Measurements from ENCODE around the gene FAM193B.
A peak's percentile ranks its signal among the peaks of the same experiment; 100 is the strongest.
"Not testable (repeated sequence)": the region's sequence is repeated elsewhere in the genome, so short reads cannot be mapped to it uniquely, and the experiment has no call there.

Gene FAM193B

DNA sequence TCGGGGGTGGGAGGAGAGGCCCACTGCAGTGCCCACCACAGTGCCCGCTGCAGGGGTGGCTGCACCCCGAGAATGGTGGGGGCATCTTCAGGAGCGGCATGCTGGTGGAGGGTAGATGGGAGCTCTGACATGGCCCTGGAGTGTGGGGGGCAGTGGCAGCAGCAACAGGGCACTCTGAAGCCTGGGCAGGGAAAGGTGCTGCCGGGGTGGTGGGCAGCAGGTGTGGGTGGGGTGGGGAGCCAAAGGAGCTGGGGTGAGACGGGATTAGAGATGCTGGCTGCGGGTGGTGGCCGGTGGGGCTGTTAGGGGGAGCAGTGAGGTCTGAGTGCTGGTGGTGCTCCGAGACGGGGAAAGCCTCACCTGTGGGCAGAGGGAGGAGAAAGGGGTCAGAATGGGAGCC lies 18.0 kb downstream of the FAM193B start:
- DNase-seq = no peak

DNA sequence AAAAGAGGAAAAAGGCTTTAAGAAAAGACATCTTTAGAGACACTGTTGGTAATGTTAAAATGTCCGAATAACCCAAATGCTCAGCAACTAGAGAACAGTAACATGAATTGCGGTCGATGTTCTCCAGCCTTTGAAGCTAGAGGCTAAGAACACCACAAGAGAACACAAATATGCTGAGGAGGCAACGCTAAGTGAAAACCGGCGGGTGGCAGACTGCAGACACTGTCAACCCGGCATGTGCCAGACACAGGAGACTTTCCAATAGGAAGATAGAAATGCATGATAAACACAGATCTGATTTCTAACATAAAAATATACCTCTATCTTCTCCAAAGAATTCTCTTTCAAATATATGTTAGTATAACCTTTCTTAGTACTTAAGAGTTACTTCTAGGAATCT lies 19.2 kb downstream of the FAM193B start:
- DNase-seq = no peak

DNA sequence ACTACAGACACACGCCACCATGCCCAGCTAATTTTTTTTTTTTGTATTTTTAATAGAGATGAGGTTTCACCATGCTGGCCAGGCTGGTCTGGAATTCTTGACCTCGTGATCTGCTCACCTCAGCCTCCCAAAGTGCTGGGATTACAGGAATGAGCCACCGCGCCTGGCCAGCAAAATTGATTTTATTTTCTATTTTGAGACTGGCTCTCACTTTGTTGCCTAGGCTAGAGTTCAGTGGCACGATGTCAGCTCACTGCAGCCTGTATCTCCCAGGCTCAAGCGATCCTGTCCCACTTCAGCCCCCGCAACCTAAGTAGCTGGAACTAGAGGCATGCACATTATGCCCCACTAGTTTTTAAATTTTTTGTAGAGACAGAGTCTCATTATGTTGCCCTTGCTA lies 19.9 kb downstream of the FAM193B start:
- not testable (repeated sequence) for DNase-seq

DNA sequence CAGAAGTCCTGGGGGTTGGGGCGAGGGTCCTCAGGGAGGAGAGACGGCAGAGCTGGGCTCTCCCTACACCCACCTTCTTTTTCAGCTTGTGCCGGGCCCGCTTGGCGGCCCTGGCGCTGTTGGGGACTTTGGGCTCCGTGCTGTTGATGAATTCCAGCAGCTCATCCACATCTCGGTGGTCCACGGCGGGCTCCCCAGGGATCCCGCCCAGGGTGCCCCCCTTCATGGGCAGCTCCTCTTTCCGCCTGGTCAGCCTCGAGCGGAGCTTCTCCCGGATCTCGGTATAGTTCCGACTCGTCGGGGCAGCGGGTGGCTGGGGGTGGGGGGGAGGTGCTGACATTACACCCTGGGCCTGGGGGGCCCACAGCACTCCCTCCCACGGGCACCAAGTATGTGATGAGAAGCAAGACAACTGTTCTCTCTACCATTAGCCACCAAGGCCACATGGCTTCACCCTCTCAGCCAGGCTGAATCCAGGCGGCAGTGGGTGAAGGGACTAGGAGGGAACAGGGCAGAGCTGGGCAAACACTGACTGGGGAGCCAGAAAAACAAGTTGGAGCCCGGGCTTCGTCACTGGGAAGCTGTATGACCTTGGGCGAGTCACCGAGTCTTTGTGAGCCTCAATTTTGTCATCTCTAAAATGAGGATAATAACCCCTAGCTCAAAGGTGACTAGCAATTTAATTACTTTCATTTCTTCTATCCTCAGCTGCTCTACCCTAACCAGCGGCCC lies 23.0 kb downstream of the FAM193B start:
- no peak for DNase-seq

DNA sequence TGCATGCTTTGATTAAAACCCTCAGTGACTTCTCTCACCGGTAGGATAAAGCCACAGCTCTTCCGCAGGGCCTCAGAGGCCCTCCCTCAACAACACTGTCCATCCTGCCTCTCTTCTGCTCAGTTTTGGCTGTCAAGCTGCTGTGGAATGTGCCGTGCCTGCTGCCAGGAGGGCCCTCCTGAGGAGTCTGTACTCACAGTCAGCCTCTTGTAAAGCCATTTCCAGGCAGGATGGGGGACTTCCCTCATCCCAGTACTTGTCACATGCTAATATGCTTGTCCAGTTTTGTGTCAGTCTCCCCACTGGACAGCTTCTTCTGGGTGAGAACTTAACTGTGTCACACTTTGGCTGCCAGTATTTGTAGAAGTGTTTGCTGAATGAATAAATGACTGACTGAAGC lies 23.7 kb downstream of the FAM193B start:
- DNase-seq = no peak

DNA sequence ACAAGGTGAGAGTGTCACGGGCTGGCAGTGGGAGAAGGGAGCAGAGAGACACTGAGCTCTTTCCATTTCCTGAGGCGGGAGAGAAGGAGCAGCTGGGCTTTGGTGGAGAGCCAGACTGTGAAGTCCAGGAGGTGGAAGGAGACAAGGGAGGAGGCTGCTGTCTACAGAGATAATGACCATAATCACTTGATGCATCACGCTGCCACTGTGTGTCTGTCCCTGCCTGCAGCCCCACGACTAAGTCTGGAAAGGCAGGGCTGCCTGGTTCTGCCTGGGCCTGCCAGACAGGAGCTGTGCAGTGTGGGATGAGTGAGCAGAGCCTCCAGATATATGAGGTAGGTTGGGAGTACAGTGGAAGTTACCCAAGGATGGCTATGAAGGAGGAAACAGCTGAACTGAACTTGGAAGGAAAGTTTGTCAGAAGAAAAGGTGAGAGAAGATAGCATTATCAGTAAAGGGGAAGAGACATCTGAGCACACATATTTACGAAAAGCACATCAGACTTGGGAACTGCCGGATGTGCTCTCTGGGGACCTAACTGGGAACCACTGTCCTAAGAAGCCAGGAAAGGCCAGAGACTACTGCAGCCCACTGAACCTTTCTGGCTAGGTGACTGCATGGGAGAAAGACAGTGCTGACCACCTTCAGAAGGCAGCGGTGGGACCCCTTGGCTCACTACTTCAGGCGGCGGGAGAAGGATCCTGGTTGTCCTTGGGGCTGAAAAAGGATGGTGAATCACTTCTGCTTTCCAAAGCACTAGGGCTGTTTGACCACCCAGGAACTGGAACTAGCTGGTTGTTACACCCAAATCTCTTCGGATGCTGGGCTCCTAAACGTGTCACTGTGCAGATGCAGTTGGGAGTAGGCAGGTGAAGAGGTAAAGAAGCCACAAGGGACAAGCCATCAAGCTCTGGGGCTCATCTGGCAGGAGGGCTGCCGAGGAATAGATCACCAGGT lies 24.8 kb downstream of the FAM193B start:
- DNase-seq = no peak

DNA sequence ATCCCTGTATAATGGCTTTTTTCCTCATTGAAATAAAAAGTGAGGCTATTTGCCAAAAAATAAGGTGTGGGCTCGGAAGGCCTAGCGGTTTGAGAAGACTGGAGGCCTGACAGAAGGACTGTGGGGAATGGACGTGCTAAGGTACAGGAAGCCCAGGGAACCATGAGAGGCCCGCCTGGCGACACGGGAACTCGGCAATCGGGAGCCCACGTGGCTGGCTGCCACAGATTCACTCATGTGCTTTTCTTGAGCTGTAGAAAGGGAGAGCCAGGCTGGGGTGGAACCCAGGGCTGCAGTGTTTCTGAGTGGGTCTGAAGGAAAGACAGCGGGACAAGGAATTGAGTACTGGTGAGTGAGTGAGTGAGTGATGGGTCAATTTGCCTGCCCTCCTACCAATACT lies 25.7 kb downstream of the FAM193B start:
- DNase-seq = no peak

DNA sequence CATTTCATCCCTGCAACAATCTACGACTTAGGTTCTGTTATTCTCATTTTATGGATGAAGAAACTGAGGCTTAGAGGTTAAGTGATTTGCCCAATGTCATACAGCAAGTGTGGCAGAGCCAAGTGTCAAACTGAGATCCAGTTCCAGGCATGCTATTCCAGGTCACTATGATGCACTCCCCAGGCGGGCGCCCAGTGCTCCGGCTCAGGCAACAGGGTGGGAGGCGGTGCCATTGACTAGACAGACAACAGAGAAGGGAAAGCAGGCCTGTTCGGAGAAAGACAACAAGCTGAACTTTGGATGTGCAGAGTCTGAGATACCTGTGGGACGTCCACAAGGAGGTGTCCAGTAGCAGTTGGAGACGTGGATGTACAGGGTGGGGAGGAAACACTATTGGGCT lies 26.8 kb downstream of the FAM193B start:
- no peak for DNase-seq

DNA sequence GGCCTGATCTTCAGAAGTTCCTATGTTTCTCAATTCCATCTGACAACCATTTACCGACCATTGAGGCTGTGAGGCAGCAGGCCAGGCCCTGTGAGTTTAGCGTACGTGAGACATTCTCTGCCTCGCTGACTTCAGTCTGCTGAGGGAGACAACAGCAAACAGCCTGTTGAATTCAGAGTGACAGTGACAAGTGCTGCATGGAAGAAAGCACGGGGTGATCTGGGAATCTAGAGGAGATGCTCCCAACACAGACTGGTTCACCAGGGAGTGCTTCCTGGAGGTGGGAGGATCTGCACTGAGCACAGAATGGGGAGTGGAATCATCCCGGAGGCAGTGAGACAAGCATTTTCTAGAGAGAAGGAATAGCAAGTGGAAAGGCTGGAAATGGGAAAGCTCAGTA lies 27.6 kb downstream of the FAM193B start:
- DNase-seq = no peak

DNA sequence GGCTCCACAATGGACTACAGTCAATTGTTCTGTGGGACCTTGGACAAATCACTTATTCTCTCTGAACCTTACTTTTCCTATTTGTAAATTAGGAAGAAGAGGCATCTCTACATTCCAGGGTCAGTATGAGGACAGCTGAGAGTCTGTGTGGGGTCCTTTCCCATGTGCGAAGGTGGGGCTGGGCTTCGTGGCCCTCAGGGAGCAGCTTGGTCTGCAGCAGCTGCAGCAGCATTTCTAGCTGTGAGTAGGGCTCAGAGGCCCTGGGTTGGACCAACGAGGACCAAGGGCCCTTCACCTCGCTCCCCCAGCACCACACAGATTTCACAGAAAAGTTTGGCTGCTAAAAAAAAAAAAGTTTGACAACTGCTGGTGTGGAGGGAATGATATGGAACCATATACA lies 28.2 kb downstream of the FAM193B start:
- DNase-seq = no peak

DNA sequence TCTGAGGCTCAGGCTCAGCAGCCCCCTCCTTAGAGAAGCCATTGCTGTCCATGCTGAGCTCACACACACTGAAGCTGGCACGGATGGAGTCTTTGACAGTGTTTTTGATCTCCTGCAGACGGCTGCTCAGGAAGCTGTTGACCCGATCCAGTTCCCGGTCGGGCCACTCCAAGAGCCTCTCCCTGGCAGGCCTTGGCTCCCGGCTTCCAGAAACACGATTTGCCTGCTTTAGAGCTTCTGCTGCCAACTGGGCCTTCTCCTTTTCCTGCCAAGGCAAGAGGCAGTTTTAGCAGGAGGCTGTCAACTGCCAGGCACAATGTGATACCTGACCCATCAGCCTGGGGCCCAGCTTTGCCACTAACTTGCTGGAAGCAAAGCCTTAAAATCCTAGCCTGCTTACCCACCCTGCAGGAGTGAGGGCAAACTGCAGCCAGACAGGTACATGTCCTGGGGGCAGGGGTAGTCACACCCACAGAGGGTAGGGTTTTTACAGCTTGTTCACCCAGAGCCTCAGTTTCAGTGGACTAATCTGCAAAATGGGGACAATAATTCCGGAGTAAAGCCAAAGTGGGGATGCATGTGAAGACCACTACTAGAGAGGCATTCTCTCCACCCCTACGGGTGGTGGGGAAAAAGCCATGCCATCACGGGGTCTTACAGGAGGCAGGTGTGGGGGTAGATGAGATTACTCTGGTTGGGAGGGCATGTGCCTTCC lies 29.3 kb downstream of the FAM193B start:
- no peak for DNase-seq

DNA sequence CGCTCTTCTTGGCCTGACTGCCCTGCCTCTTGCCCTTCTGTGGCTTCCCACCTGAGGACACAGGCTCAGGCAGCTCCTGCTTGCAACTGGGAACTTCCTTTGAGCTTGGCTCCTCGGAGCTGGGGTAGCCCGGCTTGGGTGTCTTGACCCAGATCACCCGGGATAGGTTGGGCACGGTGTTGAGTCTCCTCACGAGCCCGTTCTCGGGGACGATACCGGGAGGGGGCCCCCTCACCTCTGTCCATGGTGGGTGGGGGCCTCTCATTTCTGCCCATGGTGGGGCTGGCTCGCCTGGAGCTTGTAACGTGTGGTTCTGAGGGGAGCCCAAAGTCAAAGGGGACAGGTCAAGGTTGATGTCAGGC lies 29.8 kb downstream of the FAM193B start:
- DNase-seq = no peak

DNA sequence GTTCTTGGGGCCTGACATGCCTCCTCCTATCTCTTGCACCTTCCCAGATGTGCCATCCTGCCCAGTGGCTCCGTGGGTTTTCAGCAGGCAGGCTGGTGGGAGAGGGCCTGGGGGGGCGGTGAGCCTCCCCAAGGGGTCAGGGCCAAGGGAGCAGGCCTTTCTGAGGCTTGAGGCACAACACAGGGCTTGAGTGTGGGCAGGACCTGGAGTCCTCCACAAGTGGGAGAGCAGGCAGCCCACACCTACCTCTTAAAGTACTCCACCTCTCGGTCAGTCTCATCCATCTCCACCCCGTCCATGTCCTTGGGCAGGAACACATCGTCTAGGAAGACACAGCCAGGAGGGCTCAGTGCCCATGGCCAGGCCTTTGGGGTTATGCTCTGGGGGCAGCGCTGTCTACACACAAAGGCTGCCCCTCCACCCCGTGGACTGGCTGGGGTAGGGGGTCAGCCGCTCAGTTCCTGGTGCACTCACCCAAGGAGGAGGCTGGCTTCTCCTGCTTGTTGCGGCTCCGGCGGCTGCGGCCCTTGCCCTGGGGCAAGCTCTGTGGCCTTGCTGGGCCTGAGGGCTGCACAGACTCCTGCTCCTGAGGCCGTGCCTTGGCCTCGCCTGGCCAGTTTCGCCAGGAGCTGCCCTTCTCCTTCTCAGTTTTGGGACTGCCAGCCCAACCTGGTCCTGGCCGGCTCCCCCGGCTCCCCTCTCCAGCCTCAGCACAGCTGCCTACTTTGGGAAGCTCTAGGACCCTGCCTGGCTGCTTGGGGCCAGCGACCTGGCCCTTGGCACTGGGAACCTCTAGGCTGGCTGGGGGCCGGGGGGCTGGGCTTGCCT lies 30.4 kb downstream of the FAM193B start:
- DNase-seq = no peak

DNA sequence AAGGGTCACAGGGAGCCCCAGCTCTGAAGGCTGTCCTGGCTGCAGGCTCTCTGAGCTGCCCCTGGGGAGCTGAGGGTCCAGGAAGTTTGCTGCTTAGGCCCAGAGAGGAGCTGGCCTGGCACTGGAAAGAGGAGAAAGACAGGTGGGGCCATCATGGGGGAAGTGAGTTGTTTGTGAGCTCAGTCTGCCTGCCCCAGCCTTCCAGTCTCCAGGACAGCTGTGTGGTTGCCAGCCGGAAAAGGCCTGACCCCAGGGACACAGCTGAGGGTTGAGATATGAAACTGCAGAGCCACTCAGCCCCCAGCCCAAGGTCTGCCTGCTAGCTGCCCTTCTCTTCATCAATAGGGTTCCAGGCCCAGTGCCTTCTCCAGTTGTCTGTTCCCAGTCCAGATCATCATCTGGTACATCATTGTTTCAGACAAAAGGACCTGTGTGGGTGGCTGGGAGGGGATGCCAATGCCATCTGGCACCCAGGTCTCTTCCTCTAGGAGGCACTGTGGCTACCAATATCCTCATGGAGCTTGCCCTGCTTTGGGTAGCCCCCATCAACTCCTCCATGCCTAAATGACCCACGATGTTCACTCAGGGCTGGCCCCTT lies 33.3 kb downstream of the FAM193B start:
- no peak for DNase-seq

DNA sequence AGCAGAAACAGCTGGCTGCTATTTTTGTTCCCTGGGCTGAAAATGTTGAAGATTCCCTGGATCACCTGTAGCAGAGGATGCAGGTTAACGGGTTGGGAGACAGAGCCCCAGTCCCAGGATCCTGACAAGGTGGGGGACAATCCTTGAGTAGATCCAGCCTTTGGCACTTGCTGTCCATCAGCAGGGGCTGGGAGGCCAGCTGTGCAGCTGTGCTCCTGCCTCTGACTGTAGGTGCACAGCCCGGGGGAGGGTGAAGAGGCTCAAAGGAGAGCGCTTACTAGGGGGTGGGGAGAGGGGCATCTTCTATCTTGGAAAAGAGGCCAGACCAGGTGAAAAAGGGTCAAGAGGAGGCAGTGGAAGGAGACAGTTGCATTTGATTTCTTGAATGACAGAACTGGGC lies 34.1 kb downstream of the FAM193B start:
- DNase-seq = no peak

DNA sequence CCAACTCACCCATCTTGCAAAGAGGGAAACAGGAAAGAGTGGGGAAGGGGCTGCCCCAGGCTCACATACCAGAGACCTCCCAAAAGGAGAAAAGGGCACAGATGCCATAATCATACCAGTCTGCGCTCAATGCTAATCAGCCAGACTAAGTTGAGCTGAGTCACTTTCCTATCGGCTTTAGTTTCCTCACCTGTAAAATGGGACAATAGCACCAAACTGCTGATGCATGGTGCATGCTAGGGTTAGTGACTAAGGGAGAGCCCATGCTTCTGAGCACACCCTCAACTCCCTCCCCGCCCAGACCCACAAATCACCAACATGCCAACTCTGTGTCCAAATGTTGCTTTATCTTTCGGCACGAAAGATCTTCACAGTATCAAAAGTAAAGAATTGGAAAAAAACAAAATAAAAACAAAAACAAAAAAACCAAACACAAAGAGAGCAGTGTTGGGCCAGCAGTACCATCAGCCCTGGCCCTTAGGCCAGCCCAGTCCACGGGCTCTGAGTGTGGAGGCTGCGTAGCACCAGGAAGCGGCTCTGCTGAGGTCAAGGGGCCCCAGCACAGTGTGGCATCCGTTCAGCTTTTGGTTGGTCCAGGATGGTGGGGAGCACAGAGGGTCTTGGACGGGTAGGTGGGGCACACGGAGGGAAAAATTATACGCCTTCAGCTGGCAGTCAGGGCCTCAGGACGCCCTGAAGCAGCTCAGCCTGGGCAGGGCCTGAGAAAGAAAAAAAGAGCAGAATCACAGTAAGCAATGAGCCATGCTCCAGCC lies 34.7 kb downstream of the FAM193B start:
- DNase-seq = no peak

DNA sequence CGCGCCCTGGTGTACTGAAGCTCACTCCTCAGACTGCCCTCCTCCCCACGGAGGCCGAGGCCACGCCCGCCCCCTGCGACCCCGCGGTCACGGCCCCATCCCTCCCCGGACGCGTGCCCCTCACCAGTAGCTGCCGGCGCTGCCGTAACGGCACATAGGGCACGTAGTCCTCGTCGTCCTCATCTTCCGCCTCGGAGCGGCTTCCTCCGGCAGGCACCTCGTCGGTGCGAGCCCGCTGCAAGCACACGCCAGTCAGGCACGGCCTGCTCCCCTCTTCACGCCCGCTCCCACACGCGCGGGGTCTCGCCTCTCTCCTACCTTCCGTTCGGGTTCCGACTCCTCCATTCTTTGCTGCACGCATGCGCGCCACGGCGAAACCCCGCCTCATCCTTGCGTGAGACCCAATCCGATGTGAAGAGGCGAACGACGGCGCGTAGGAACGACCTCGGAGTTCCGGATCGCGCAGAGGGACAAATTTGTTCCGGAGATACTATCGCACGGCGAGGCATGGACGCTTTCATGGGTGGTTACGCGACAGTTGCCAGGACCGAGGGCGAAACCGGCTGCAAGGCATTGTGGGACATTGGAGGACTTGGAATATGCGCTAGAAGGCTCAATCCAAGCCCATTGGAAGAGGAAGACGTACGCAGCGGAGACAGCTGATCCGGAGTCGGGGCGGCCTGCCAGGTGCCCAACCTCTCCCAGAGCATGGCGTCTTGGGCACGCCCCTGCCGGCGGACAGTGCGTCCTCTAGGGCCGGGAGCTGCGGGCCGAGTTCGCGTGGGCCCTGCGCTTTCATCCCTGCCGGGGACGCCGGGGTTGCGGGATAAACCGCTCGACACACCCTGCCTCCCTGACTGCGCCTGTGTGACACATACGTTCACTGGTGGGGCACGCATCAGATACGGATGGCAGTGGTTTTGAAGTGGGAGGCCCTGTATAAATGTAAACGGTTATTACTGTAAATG lies 37.5 kb downstream of the FAM193B start, which contains the start of gene DDX41:
DDX41 (minus strand) TSS at position 361 of the 968 bp plus-strand sequence; CDS start at position 345, 16 bp downstream.
- DNase-seq = peak; percentile 95

DNA sequence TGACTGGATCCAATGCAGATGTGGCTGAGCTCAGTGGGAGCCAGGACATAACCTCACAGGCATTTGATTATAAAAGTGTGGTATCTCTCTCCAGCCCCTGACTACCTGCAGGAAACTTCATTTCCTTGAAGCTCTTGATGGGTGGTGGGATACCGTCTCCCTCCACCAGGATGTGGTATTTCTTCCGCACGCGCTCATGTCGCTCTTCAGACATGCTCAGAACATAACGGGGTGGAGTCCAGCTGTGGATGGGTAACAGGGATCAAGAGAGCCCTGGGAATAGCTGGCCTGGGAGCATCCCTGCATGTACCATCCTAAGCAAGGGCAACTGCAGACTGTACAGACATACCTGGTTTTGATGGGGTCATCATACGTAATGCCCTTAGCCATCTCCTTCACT lies 38.8 kb downstream of the FAM193B start:
- DNase-seq = no peak

DNA sequence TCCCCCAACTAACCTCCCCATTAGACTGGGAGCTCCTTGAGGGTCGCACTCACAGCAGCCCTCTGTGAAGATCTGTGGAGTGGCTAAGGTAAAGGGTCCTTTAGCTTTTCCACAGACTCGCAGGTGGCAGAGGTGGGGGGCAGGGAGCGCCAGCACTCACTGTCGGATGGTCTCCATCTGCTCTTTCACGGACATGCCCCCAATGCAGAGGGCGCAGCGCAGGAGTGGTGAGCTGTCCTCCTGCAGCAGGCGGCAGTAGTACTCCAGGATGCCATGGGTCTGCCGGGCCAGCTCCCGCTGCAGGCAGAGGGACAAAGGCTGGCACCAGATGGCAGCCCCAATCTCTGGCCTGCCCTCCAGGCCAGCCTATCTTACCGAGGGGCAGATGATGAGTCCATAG lies 39.8 kb downstream of the FAM193B start:
- DNase-seq = no peak

DNA sequence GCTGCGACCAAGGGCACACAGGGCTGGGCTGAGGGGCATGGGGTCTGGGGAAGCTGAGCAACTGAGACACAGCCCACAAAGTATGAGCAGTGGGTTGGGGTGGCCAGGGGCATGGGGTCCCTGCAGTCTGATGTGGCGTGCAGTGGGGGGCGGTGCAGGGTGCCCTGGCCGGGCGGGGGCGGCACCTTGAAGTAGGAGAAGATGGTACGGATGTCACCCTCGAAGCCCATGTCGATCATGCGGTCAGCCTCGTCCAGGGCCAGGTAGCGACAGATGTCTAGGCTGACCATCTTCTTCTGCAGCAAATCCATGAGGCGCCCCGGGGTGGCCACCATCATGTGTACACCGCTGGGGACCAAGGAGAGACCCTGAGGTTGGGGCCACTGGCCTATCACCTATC lies 40.9 kb downstream of the FAM193B start:
- DNase-seq = no peak

All from stimulated activated naive CD4-positive, alpha-beta T cell treated with Interleukin-2 at 50 U/mL for 16 hours (primary cell).